Ascending aorta (tissue), 2 donors: ENCODE measurements around the gene RPIA. TPM values are rescaled to one million over a fixed set of nuclear protein-coding genes. Genes with fewer than 3 reads are reported as not detected.

Experiments used
- DNase-seq, 2 donors: peaks; one replicate each; pipeline ENCODE4 v3.0.0-alpha.2; 2019; ENCODE audit warnings: low spot score in 2 of 2
- H3K27ac ChIP-seq, 2 donors: fragments of 200-600 bp; sonication (generic); one replicate each; pipeline ENCODE4 v1.5.1; 2016 to 2017; ENCODE audit warnings: mild to moderate bottlenecking in 1 of 2
- H3K27me3 ChIP-seq: fragments of 200-600 bp; sonication (generic); one replicate; pipeline ENCODE4 v1.5.1; 2017
- H3K36me3 ChIP-seq, 2 donors: fragments of 200-600 bp; sonication (generic); one replicate each; pipeline ENCODE4 v1.5.1; 2016
- H3K4me1 ChIP-seq, 2 donors: fragments of 200-600 bp; sonication (generic); one replicate each; pipeline ENCODE4 v1.5.1; 2016 to 2017; ENCODE audit warnings: mild to moderate bottlenecking in 1 of 2
- H3K4me3 ChIP-seq, 2 donors: fragments of 200-600 bp; sonication (generic); one replicate each; pipeline ENCODE4 v1.5.1; 2016 to 2017; ENCODE audit warnings: mild to moderate bottlenecking in 1 of 2
- H3K9me3 ChIP-seq, 2 donors: fragments of 200-600 bp; sonication (generic); one replicate each; pipeline ENCODE4 v1.5.1; 2016
- CTCF ChIP-seq, 3 experiments: fragments of 200-600 bp in 2 of 3; fragments of 450-650 bp in 1 of 3; sonication (generic) in 2 of 3; IDR thresholded peaks; one replicate each; pipeline ENCODE4 v1.5.1; 2016 to 2019; ENCODE audit warnings: antibody characterized with exemption in 3 of 3, mild to moderate bottlenecking in 1 of 3, moderate library complexity in 1 of 3
- intact Hi-C: fragments of 100-400 bp; cut with DNase I; formaldehyde crosslinking; loops from one replicate; pipeline ENCODE4 v1.15.1; 2023
- total RNA-seq: library from RNA; depleted of rRNA; stranded (reverse); fragments of >200 nt; gene quantifications from one replicate; pipeline ENCODE4 v1.1.0, GENCODE V29; 2016

Gene RPIA
- total RNA-seq, 1 donor from 2014 or later: 4.4 TPM

- Histone ChIP-seq H3K4me1 (no peaks in the 10 kb centered on the region), H3K27ac (no peak overlapping the region), H3K9me3 (no peaks in the 10 kb centered on the region), H3K36me3 (no peaks in the 10 kb centered on the region), H3K4me3 (no peak overlapping the region), H3K27me3 (no peaks in the 10 kb centered on the region)
- TF ChIP-seq CTCF (IDR thresholded peaks at IDR 0.05): no peak
- intact Hi-C loops: no loop called here
- no peak for DNase-seq
Measured at GRCh38 chr2:88711289-88711688, 19.8 kb downstream of the RPIA start.

GRCh38 chr2:88711897-88712296 is 20.4 kb downstream of the RPIA start:
- Histone ChIP-seq H3K36me3 (no peaks in the 10 kb centered on the region), H3K27me3 (no peaks in the 10 kb centered on the region), H3K27ac (no peak overlapping the region), H3K4me1 (no peaks in the 10 kb centered on the region), H3K9me3 (no peaks in the 10 kb centered on the region), H3K4me3 (no peak overlapping the region)
- no peak for DNase-seq
- TF ChIP-seq CTCF (IDR thresholded peaks at IDR 0.05): no peak
- intact Hi-C loops: no loop called here

- no peak for DNase-seq
- Histone ChIP-seq H3K27ac (no peak overlapping the region), H3K4me3 (no peak overlapping the region), H3K4me1 (peaks cover 0 to 2% of the 10 kb centered on the region in 2 donors), H3K9me3 (no peaks in the 10 kb centered on the region), H3K36me3 (no peaks in the 10 kb centered on the region), H3K27me3 (no peaks in the 10 kb centered on the region)
- intact Hi-C loops: no loop called here
- no peak for TF ChIP-seq CTCF (IDR thresholded peaks at IDR 0.05)
Measured at GRCh38 chr2:88713408-88713807, 21.9 kb downstream of the RPIA start.

GRCh38 chr2:88714667-88715066 is 23.2 kb downstream of the RPIA start:
- no peaks in the 10 kb centered on the region for H3K9me3 ChIP-seq
- peaks cover 0 to 2% of the 10 kb centered on the region in 2 donors for H3K4me1 ChIP-seq
- no peaks in the 10 kb centered on the region for H3K36me3 ChIP-seq
- H3K4me3 ChIP-seq: no peak overlapping the region
- TF ChIP-seq CTCF (IDR thresholded peaks at IDR 0.05): no peak
- DNase-seq: no peak
- H3K27me3 ChIP-seq: no peaks in the 10 kb centered on the region
- intact Hi-C loops: no loop called here
- no peak overlapping the region for H3K27ac ChIP-seq

GRCh38 chr2:88720399-88720798 is 28.9 kb downstream of the RPIA start:
- DNase-seq: no peak
- Histone ChIP-seq H3K4me3 (no peak overlapping the region), H3K27ac (no peak overlapping the region), H3K9me3 (no peaks in the 10 kb centered on the region), H3K36me3 (no peaks in the 10 kb centered on the region), H3K27me3 (no peaks in the 10 kb centered on the region), H3K4me1 (peaks cover 0 to 2% of the 10 kb centered on the region in 2 donors)
- TF ChIP-seq CTCF (IDR thresholded peaks at IDR 0.05): no peak
- intact Hi-C loops: no loop called here

- no peak for TF ChIP-seq CTCF (IDR thresholded peaks at IDR 0.05)
- DNase-seq: no peak
- Histone ChIP-seq H3K27me3 (no peaks in the 10 kb centered on the region), H3K4me3 (no peak overlapping the region), H3K4me1 (peaks cover 0 to 2% of the 10 kb centered on the region in 2 donors), H3K27ac (no peak overlapping the region), H3K9me3 (no peaks in the 10 kb centered on the region), H3K36me3 (no peaks in the 10 kb centered on the region)
- intact Hi-C loops: no loop called here
Measured at GRCh38 chr2:88721268-88721667, 29.8 kb downstream of the RPIA start.
